PFSK-1 (cell line): ENCODE results near the gene INA.

ENCODE experiments used
- SIN3A ChIP-seq: IDR thresholded peaks from 2 replicates; pipeline ENCODE4 v1.6.1; 2012; ENCODE audit warnings: mild to moderate bottlenecking, low read length, moderate library complexity, borderline replicate concordance; ENCODE audit not compliant: insufficient read depth
- TAF1 ChIP-seq: IDR thresholded peaks from 2 replicates; pipeline ENCODE4 v1.6.1; 2012; ENCODE audit warnings: low read length, control low read depth, borderline replicate concordance; ENCODE audit not compliant: insufficient read depth
- TF ChIP-seq, protein P1 (sequence below), 2 experiments: IDR thresholded peaks; 2 replicates each; pipeline versions ENCODE4 v1.6.1 to v1.8.0; 2011 to 2012; ENCODE audit warnings: low read depth in 2 of 2, low read length in 2 of 2, control low read depth in 1 of 2, inconsistent platforms in 1 of 2, mild to moderate bottlenecking in 1 of 2, moderate library complexity in 1 of 2; ENCODE audit not compliant: insufficient read depth in 1 of 2

GRCh38 chr10:103262229-103262628 is 14.7 kb upstream of the INA start:
- TF ChIP-seq, protein P1, sequence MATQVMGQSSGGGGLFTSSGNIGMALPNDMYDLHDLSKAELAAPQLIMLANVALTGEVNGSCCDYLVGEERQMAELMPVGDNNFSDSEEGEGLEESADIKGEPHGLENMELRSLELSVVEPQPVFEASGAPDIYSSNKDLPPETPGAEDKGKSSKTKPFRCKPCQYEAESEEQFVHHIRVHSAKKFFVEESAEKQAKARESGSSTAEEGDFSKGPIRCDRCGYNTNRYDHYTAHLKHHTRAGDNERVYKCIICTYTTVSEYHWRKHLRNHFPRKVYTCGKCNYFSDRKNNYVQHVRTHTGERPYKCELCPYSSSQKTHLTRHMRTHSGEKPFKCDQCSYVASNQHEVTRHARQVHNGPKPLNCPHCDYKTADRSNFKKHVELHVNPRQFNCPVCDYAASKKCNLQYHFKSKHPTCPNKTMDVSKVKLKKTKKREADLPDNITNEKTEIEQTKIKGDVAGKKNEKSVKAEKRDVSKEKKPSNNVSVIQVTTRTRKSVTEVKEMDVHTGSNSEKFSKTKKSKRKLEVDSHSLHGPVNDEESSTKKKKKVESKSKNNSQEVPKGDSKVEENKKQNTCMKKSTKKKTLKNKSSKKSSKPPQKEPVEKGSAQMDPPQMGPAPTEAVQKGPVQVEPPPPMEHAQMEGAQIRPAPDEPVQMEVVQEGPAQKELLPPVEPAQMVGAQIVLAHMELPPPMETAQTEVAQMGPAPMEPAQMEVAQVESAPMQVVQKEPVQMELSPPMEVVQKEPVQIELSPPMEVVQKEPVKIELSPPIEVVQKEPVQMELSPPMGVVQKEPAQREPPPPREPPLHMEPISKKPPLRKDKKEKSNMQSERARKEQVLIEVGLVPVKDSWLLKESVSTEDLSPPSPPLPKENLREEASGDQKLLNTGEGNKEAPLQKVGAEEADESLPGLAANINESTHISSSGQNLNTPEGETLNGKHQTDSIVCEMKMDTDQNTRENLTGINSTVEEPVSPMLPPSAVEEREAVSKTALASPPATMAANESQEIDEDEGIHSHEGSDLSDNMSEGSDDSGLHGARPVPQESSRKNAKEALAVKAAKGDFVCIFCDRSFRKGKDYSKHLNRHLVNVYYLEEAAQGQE (IDR thresholded peaks at IDR 0.05; ENCODE audit: insufficient read depth in 1 of 2, low read depth in 2 of 2, low read length in 2 of 2) = no peak
- TF ChIP-seq TAF1 = no peak
- TF ChIP-seq SIN3A = no peak
